ENCODE data around the gene CYB561. TPM values are rescaled to one million over a fixed set of nuclear protein-coding genes. Genes with fewer than 3 reads are reported as not detected.

The CYB561 gene
- total RNA-seq, 4 donors from 2014 or later: 2.2 to 6.5 (median 3.9) TPM

DNA sequence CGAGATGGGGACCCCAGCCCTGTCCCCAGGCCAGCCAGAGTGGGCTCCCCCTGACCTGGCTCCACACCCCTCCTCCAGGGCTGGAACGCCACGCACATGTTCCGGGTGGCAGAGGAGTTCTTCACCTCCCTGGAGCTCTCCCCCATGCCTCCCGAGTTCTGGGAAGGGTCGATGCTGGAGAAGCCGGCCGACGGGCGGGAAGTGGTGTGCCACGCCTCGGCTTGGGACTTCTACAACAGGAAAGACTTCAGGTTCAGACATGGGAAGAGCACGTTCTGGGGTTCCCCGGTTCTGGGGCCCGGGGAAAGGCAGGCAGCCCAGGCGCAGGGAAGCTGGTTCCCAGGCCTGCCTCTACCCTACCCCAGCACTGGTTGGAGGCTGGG lies 35.4 kb upstream of the CYB561 start:
- H3K9me3 ChIP-seq: no peaks in the 10 kb centered on the region
- peaks cover 5 to 15% of the 10 kb centered on the region in 2 donors for H3K4me1 ChIP-seq
- no peak overlapping the region for H3K4me3 ChIP-seq
- H3K36me3 ChIP-seq: no peaks in the 10 kb centered on the region
- ATAC-seq: no peak
- in situ Hi-C loops (cut with MboI; ENCODE audit: low sequenced_read_pairs in 4 of 4): loop anchor here in 2 of 4 donors (10.0 kb wide), 2 partner anchors 47 to 57 kb away; no protein-coding TSS in a partner anchor
- peaks cover 11 to 21% (median 14%) of the 10 kb centered on the region in 3 donors for H3K27me3 ChIP-seq
- intact Hi-C loops (cut with DNase I; ENCODE audit: low total_unique reads): no loop called here
- TF ChIP-seq, protein P1, sequence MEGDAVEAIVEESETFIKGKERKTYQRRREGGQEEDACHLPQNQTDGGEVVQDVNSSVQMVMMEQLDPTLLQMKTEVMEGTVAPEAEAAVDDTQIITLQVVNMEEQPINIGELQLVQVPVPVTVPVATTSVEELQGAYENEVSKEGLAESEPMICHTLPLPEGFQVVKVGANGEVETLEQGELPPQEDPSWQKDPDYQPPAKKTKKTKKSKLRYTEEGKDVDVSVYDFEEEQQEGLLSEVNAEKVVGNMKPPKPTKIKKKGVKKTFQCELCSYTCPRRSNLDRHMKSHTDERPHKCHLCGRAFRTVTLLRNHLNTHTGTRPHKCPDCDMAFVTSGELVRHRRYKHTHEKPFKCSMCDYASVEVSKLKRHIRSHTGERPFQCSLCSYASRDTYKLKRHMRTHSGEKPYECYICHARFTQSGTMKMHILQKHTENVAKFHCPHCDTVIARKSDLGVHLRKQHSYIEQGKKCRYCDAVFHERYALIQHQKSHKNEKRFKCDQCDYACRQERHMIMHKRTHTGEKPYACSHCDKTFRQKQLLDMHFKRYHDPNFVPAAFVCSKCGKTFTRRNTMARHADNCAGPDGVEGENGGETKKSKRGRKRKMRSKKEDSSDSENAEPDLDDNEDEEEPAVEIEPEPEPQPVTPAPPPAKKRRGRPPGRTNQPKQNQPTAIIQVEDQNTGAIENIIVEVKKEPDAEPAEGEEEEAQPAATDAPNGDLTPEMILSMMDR (IDR thresholded peaks at IDR 0.05 in 4 of 5, conservative IDR thresholded peaks at IDR 0.05 in 1 of 5): no peak
- no peak for TF ChIP-seq POLR2A (IDR thresholded peaks at IDR 0.05)
- no peak for DNase-seq
- no peak overlapping the region for H3K27ac ChIP-seq

DNA sequence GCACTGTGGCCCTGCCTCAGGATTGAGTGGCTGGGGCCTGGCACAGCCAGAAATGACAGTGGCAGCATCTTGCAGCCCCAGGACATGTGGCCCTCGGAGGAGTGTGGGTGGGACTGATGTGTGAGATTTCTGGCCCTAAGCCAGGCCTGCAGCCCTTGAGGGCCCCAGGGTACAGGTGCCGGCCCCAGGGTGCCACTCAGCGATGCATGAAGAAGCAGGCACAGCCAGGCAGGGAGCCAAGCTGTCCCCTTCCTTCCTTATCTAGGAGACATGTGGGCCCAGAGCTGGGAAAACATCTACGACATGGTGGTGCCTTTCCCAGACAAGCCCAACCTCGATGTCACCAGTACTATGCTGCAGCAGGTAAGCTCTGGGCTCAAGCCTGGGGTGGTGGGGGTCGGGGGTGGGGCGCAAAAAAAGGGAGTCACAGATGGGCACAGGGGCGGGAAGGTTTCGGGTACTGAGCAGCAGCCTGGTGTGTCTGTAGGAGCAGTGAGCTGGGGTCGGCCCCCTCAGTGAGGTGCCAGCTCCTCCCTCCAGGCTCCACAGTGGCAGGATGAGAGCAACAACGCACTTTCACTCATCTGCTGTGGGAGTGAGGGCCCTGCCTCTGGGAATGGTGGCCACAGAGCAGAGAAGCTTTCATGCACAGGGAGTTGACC lies 34.9 kb upstream of the CYB561 start:
- TF ChIP-seq POLR2A (IDR thresholded peaks at IDR 0.05): no peak
- TF ChIP-seq, protein P1 (IDR thresholded peaks at IDR 0.05 in 4 of 5, conservative IDR thresholded peaks at IDR 0.05 in 1 of 5): no peak
- Histone ChIP-seq H3K27ac (no peak overlapping the region), H3K36me3 (no peaks in the 10 kb centered on the region), H3K9me3 (no peaks in the 10 kb centered on the region), H3K27me3 (peaks cover 11 to 24% (median 18%) of the 10 kb centered on the region in 3 donors), H3K4me1 (peaks cover 5 to 15% of the 10 kb centered on the region in 2 donors), H3K4me3 (no peak overlapping the region)
- DNase-seq: no peak
- in situ Hi-C loops (cut with MboI; ENCODE audit: low sequenced_read_pairs in 4 of 4) (loop anchor here in 2 of 4 donors (10.0 kb wide), 2 partner anchors 46 to 56 kb away; no protein-coding TSS in a partner anchor), intact Hi-C loops (cut with DNase I; ENCODE audit: low total_unique reads) (no loop called here)
- no peak for ATAC-seq

DNA sequence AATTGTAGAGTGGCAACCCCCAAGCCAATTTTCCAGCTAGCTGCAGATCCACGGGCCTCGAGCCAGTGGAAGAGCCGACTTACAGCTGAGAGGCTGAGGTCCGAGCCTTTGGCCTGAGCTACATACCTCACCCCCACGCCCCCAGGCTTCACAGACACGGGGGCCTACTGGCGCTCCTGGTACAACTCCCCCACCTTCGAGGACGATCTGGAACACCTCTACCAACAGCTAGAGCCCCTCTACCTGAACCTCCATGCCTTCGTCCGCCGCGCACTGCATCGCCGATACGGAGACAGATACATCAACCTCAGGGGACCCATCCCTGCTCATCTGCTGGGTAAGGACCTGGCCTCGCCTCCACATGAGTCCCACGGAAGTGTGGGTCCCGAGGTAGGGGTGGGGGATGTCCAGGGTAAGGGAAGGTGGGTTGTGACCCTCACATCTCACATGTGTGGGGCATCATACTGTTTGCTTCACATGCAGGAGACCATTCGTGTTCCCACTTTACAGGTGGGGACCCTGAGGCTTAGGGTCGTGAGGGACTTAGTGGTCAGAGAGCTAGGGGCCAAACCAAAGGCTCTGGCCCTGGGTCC lies 34.2 kb upstream of the CYB561 start:
- Histone ChIP-seq H3K27ac (no peak overlapping the region), H3K4me1 (peaks cover 5 to 15% of the 10 kb centered on the region in 2 donors), H3K27me3 (peaks cover 11 to 31% (median 18%) of the 10 kb centered on the region in 3 donors), H3K36me3 (no peaks in the 10 kb centered on the region), H3K4me3 (no peak overlapping the region), H3K9me3 (no peaks in the 10 kb centered on the region)
- no peak for DNase-seq
- in situ Hi-C loops (cut with MboI; ENCODE audit: low sequenced_read_pairs in 4 of 4): loop anchor here in 2 of 4 donors (10.0 kb wide), 2 partner anchors 45 to 55 kb away; no protein-coding TSS in a partner anchor
- ATAC-seq: no peak
- TF ChIP-seq, protein P1 (IDR thresholded peaks at IDR 0.05 in 4 of 5, conservative IDR thresholded peaks at IDR 0.05 in 1 of 5): no peak
- TF ChIP-seq POLR2A (IDR thresholded peaks at IDR 0.05): no peak
- intact Hi-C loops (cut with DNase I; ENCODE audit: low total_unique reads): no loop called here

DNA sequence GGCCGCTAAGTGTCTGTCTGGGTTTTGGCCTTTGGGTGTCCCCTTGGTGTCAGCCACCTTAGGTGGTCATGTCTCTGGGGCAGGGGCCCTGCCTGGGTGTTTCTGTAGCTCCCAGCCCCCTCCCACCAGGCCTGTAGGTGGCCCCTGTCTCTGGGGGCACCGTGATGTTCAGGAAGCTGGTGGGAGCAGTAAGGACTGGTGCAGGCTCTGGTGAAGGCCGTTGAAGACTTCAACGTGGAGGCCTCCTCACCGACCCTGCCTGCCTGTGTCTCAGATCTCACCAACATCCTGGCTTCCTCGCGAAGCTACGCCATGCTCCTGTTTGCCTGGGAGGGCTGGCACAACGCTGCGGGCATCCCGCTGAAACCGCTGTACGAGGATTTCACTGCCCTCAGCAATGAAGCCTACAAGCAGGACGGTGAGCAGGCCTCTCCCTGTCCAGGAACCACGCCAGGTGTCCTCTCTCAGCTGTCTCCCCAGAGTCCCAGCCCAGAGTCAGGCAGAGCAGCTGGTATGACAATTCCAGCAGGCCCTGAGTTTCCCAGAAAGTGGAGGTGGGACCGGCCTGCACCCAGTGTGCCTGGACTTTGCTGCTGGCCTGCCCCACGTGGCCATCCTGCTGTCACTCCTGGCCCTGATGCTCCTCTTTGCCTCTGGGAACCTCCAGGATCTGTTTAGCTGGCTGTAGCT lies 33.5 kb upstream of the CYB561 start:
- TF ChIP-seq POLR2A (IDR thresholded peaks at IDR 0.05): no peak
- TF ChIP-seq, protein P1 (IDR thresholded peaks at IDR 0.05 in 4 of 5, conservative IDR thresholded peaks at IDR 0.05 in 1 of 5): no peak
- intact Hi-C loops (cut with DNase I; ENCODE audit: low total_unique reads): loop anchor here (5.0 kb wide), 1 partner anchor 37 kb away; no protein-coding TSS in a partner anchor
- H3K9me3 ChIP-seq: no peaks in the 10 kb centered on the region
- H3K36me3 ChIP-seq: no peaks in the 10 kb centered on the region
- no peak overlapping the region for H3K27ac ChIP-seq
- in situ Hi-C loops (cut with MboI; ENCODE audit: low sequenced_read_pairs in 4 of 4): loop anchor here in 3 of 4 donors (10.0 kb wide), 2 partner anchors 45 to 55 kb away; no protein-coding TSS in a partner anchor
- ATAC-seq (no peak), DNase-seq (no peak)
- no peak overlapping the region for H3K4me3 ChIP-seq
- H3K27me3 ChIP-seq: peaks cover 11 to 32% (median 18%) of the 10 kb centered on the region in 3 donors
- peaks cover 5 to 15% of the 10 kb centered on the region in 2 donors for H3K4me1 ChIP-seq
